DMS114 treated with DMSO at 0.1 percent for 48 hours (cell line): ENCODE measurements around the gene RPL3.

Source experiments
- DNase-seq: peaks from one replicate; lab custom pipeline; 2025; ENCODE audit not compliant: unreplicated experiment; lab: John Stamatoyannopoulos, UW

RPL3 gene

GRCh38 chr22:39284142-39284980 lies 35.1 kb downstream of the RPL3 start:
- DNase-seq: no peak

GRCh38 chr22:39283322-39284141 lies 35.9 kb downstream of the RPL3 start:
- no peak for DNase-seq

GRCh38 chr22:39282645-39283321 lies 36.6 kb downstream of the RPL3 start:
- DNase-seq: no peak

- DNase-seq: no peak
These were observed 38.3 kb downstream of the RPL3 start for GRCh38 chr22:39281126-39281525.

GRCh38 chr22:39280250-39280649 lies 39.2 kb downstream of the RPL3 start:
- DNase-seq: no peak

GRCh38 chr22:39279170-39279850 lies 40.1 kb downstream of the RPL3 start:
- no peak for DNase-seq

- no peak for DNase-seq
These were observed 41.4 kb downstream of the RPL3 start for GRCh38 chr22:39278040-39278439.

GRCh38 chr22:39277142-39277607 lies 42.2 kb downstream of the RPL3 start:
- DNase-seq: no peak

- no peak for DNase-seq
These were observed 42.8 kb downstream of the RPL3 start for GRCh38 chr22:39276440-39277141.

- no peak for DNase-seq
These were observed 43.5 kb downstream of the RPL3 start for GRCh38 chr22:39275814-39276439.

- DNase-seq: no peak
These were observed 45.2 kb downstream of the RPL3 start for GRCh38 chr22:39273950-39274887.

GRCh38 chr22:39270792-39271191 lies 48.6 kb downstream of the RPL3 start:
- no peak for DNase-seq

GRCh38 chr22:39270280-39270679 lies 49.1 kb downstream of the RPL3 start:
- no peak for DNase-seq

- no peak for DNase-seq
These were observed 50.2 kb downstream of the RPL3 start for GRCh38 chr22:39269095-39269790.

GRCh38 chr22:39268645-39269044 lies 50.8 kb downstream of the RPL3 start:
- no peak for DNase-seq

- DNase-seq: no peak
These were observed 51.4 kb downstream of the RPL3 start for GRCh38 chr22:39267974-39268373.

GRCh38 chr22:39266398-39267030 lies 52.9 kb downstream of the RPL3 start:
- no peak for DNase-seq
